SKM-1 (cell line): ENCODE results near the gene TSPAN16.

Experiments
- DNase-seq: peaks from one replicate; lab custom pipeline; 2025; ENCODE audit not compliant: unreplicated experiment; lab: John Stamatoyannopoulos, UW

TSPAN16 gene

DNA sequence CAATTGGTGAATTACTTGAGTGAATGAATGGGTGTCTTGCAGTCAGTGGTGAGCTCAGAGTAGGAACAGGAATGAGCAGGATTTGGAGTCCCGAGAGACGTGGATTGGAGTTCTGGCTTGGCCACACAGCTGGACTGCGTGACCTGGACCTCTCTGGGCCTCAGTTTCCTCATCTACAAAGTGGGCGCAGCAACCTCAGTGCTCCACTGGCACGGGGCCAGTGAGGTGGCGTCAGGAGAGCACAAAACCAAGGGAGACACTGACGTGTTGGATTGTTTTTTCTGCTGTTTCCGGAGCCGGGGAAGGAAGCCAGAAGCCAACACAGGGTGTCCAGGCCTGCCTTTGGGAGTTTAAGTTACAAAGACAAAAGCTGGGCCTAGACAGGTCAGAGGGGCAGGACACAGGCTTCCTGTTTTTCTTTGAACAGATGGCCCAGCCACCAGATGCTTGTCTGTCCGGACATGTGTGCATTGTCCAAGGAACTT is 27.1 kb upstream of the TSPAN16 start:
- no peak for DNase-seq

GRCh38 chr19:11269408-11269807 is 26.6 kb upstream of the TSPAN16 start:
- DNase-seq, result no peak

DNA sequence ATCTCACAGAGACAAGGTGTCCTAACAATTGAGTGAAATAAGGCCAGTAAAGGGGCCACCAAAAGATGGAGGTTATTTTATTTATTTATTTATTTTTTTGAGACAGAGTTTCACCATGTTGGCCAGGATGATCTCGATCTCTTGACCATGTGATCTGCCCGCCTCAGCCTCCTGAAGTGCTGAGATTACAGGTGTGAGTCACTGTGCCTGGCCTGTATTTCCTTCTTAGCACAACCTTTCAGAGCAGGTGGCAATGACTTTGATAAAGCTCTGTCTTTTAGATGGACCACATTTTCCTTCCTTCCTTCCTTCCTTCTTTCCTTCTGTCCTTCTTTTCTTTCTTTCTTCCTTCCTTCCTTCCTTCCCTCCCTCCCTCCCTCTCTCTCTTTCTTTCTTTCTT is 22.7 kb upstream of the TSPAN16 start:
- DNase-seq, result no peak

DNA sequence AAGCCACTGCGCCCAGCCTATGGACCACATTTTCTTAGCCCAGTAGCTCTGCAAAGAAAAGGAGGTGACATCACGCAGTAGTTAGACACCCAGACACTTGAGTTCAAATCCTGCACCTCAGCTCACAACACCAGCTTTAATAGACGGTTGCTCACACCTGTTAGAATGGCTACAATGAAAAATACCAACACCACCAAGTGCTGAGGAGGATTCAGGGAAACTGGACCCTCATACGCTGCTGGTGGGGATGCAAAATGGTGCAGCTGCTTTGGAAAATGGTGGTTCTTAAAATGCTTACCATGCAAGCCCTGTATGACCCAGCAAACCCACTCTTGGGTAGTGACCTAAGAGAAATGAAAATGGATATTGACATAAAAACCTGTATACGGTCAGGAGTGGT is 22.0 kb upstream of the TSPAN16 start:
- DNase-seq, result no peak

- no peak for DNase-seq
Measured at GRCh38 chr19:11274533-11275086, 21.4 kb upstream of the TSPAN16 start.

- no peak for DNase-seq
Measured at GRCh38 chr19:11278670-11279069, 17.3 kb upstream of the TSPAN16 start.

- DNase-seq, result peak; percentile 58
Measured at GRCh38 chr19:11279505-11280236, 16.3 kb upstream of the TSPAN16 start.

DNA sequence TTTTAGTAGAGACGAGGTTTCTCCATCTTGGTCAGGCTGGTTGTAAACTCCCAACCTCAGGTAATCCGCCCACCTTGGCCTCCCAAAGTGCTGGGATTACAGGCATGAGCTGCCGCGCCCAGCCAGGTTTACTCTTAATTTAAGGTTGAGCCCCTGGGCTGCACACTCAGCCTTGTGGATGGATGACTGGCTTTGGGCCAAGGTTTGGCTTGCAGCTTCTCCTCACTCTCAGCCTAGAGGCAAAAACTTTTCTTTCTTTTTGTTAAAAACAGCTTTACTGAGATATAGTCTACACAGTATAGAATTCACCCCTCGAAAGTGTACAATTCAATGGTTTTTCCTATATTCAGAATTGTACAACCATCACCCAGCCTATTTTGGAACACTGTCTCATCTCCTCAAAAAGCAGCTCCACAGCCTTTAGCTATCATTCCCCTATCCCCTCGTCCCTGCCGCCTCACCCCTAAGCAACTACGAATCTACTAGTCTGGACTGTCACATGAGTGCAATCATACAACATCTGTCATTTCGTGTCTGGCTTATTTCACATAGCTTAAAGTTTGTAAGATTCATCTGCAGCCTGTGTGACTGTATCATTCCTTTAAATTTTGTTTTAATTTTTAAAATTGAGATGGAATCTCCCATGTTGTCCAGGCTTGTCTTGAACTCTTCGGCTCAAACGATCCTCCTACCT is 14.5 kb upstream of the TSPAN16 start:
- DNase-seq, result no peak

DNA sequence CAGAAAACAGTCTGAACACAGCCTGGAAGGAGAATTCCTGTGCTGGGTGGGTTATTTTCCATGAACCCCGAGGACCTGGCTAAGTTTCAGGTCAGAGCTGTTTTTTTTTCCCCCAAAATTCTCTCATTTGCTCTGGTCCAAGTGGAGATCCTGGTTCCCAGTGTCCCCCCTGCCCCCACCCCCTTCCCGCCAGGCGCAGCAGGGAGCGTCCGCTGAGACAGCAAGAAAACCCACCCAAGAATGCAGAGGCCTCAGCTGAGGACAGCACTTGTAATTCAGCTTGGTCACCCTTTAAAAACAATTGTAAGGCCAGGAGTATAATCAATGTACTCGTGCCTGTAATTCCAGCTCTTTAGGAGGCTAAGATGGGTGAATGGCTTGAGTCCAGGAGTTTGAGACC is 11.4 kb upstream of the TSPAN16 start:
- no peak for DNase-seq

DNA sequence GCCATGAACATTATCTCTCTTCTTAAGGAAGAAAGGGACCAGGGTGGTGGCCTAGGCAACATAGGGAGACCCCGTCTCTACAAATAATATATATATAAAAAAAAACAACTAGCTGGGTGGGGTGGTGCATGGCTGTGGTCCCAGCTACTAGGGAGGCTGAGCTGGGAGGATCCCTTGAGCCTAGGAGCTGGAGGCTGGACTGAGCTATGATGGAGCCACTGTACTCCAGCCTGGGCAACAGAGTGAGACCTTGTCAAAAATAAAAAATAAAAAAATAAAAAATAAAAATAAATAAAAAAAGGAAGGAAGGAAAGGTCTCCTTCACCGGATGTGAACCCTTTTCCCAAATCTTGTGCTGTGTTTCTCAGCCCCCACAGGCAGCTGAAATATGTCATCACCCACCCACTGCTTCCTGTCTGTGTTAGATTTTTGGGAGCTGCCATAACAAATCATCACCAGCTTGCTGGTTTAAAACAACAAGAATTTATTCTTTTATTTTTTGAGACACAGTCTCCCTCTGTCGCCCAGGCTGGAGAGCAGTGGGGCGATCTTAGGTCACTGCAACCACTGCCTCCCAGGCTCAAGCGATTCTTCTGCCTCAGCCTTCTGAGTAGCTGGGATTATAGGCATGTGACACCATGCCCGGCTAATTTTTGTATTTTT is 9.5 kb upstream of the TSPAN16 start:
- no peak for DNase-seq

DNA sequence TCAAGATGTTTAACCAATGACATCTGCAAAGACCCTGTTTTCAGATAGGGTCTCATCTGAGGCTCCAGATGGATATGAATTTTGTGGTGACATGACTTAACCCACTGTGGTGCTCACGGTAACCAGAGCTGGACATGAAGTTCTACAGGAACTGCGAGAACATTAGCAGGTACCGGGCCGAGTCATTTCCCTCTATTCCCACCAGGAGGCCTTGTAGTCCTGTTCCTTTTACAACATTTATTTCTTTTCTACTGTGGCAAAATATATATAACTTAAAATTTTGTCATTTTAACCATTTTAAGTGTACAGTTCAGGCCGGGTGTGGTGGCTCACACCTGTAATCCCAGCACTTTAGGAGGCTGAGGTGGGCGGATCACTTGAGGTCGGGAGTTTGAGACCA is 7.6 kb upstream of the TSPAN16 start:
- peak; percentile 5 for DNase-seq

GRCh38 chr19:11290256-11290655 is 5.7 kb upstream of the TSPAN16 start:
- DNase-seq, result no peak

GRCh38 chr19:11291415-11291814 is 4.5 kb upstream of the TSPAN16 start:
- no peak for DNase-seq

- no peak for DNase-seq
Measured at GRCh38 chr19:11291991-11292390, 4.0 kb upstream of the TSPAN16 start.

DNA sequence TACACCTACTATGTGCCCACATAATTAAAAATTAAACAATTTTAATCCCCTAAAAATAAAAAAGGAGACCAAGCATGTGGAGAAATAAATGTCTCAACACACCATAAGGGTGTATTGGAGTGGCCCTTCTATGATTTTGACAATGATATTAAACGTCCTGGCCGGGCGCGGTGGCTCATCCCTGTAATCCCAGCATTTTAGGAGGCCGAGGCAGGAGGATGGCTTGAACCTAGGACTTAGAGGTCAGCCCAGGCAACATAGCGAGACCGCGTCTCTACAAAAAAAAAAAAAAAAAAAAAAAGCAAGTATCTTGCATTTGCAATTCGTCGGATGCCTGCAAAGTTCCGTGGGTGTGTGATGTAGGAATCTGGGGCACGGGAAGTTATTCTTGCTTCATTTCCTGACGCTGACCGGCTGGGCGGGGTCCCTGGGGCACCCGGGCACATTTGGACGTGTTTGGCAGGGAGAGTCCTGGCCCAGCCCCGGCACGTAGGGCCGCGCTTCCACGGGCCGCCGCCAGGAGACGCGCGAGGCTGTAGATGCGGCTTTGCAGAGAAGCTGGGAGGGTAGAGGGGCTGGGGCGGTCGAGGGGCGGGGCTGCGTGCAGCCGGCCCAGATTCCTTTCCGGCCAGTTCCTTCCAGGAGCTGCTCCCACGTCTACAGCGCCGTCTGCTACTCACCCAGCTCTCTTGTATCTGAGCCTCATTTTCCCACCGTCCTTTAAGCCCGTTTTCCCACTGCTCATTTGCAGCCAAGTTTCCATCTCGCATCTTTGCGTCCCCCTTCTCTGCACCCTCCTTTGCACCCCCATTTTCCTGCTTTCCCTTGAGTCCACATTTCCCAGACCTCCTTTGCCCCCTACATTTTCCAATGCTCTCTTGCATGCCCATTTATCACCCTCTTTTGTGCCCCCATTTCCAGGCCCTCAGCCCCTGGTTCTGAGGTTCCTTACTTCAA is 2.2 kb upstream of the TSPAN16 start:
- peak; percentile 91 for DNase-seq

DNA sequence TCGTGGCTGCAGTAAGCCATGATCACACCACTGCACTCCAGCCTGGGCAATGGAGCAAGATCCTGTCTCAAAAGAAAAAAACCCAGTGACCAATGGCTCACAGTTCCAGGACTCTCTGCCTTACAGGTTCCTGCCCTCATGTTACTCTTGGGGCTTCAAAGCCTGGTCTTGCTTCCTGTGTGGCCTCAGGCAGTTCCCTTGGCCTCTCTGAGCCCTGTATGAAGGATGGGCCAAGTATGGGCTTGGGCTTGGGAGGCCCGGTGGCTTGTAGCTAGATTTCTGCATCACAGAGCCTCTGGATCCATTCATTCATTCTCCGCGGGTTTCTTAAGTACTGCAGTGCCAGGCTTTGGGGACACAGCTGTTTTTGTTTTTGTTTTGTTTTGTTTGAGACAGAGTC is 780 bp upstream of the TSPAN16 start:
- no peak for DNase-seq

GRCh38 chr19:11296264-11296663 is 304 bp downstream of the TSPAN16 start:
- DNase-seq, result peak; percentile 29

- no peak for DNase-seq
Measured at GRCh38 chr19:11299946-11300810, 4.2 kb downstream of the TSPAN16 start.

GRCh38 chr19:11300811-11301120 is 4.8 kb downstream of the TSPAN16 start:
- no peak for DNase-seq

- DNase-seq, result no peak
Measured at GRCh38 chr19:11304936-11305335, 9.0 kb downstream of the TSPAN16 start.
